ENCODE results near the gene EP400. TPM values are rescaled to one million over a fixed set of nuclear protein-coding genes. Genes with fewer than 3 reads are reported as not detected.
A peak's percentile ranks its signal among the peaks of the same experiment; 100 is the strongest.

Gene EP400
- total and polyA plus RNA-seq, 2 of the 8 experiments (the other 6 are each of a cell fraction or from before 2014, with no cell fraction given) = 13.1 to 69.7 TPM

- peak overlapping the region; percentile 91 for H4K5ac ChIP-seq (ENCODE audit: insufficient read length, low read depth, low read length)
- H2BK12ac ChIP-seq (ENCODE audit: low read depth, low read length) = peak overlapping the region; percentile 99
- H3K27ac ChIP-seq (ENCODE audit: low read depth, low read length) = peak overlapping the region; percentile 88
- peaks cover 6% of the 10 kb centered on the region; the same call in 1 of the 2 replicates for H3K79me1 ChIP-seq (ENCODE audit: low read depth, low read length)
- DNase-seq (ENCODE audit: low read depth in 1 of 2, low spot score in 2 of 2) (peak; percentile 46 to 55), FAIRE-seq (peak; percentile 75)
- H3K56ac ChIP-seq (replicated peaks; ENCODE audit: insufficient read length, low read depth, low read length) = peak overlapping the region; percentile 52
- H2AFZ ChIP-seq (ENCODE audit: low read length) = no peak overlapping the region
- H2BK120ac ChIP-seq (replicated peaks; ENCODE audit: low read depth, low read length) = peak overlapping the region; percentile 91
- no peak overlapping the region; the same call in 1 of the 2 replicates for H2BK15ac ChIP-seq (ENCODE audit: low read length)
- H3K23ac ChIP-seq (ENCODE audit: insufficient read length) = no peak overlapping the region
- peak overlapping the region; percentile 99 for H2BK5ac ChIP-seq (ENCODE audit: low read depth, low read length)
- peak overlapping the region in 3 of 4 experiments; percentile 16 to 32 (median 31); a peak in 3 of 7 replicates for H3K9ac ChIP-seq (replicated peaks in 1 of 4; ENCODE audit: extremely low read depth in 1 of 4, low read depth in 3 of 4, low read length in 3 of 4)
- 28% methylated on average over 24 of the region's 24 CpGs; no CpG with 5 or more reads in 1 of the 2 experiments for WGBS, 2 experiments (ENCODE audit: extremely low coverage in 1 of 2, insufficient coverage in 1 of 2, insufficient read length in 1 of 2, insufficient replicate concordance in 2 of 2, low coverage in 1 of 2, low lambda C conversion rate in 2 of 2, missing lambda C conversion rate in 1 of 2)
- H3K9me3 ChIP-seq (ENCODE audit: insufficient read depth in 2 of 2, low read depth in 1 of 2, low read length in 1 of 2) = no peaks in the 10 kb centered on the region
- ChIA-PET POLR2A (ENCODE audit: partially characterized antibody) (interaction anchor here (0.6 to 1.7 kb wide), 9 partner anchors 8 to 65 kb away, joined by 3 to 7 read pairs (median 3); partner anchors contain the start of gene PUS1), CTCF (ENCODE audit: partially characterized antibody) (interaction anchor here (0.9 to 4.2 kb wide), 7 partner anchors 12 to 60 kb away, joined by 3 to 17 read pairs (median 3); no protein-coding TSS in a partner anchor)
- peak overlapping the region in 3 of 4 experiments; percentile 0 to 26 (median 0); a peak in 3 of 8 replicates for H3K4me3 ChIP-seq (ENCODE audit: extremely low read depth in 1 of 4, insufficient read depth in 2 of 4, low read depth in 3 of 4, low read length in 4 of 4)
- H3K36me3 ChIP-seq (ENCODE audit: control insufficient read depth in 2 of 4, insufficient read depth in 4 of 4, low read length in 3 of 4) = peaks cover 10 to 54% (median 39%) of the 10 kb centered on the region in 4 experiments
- peak overlapping the region; percentile 95 for H4K91ac ChIP-seq (replicated peaks; ENCODE audit: insufficient read length, low read length)
- H3K4ac ChIP-seq (replicated peaks; ENCODE audit: insufficient read length, low read depth, low read length) = peak overlapping the region; percentile 97
- H3K27me3 ChIP-seq (replicated peaks in 1 of 4; ENCODE audit: control insufficient read depth in 3 of 4, extremely low read depth in 1 of 4, insufficient read depth in 3 of 4, low read length in 3 of 4) = no peaks in the 10 kb centered on the region
- peak overlapping the region; percentile 100 for H3K18ac ChIP-seq (ENCODE audit: extremely low read depth, low read length)
- H3K4me2 ChIP-seq (ENCODE audit: insufficient read depth in 1 of 2, low read depth in 2 of 2, low read length in 2 of 2) = peak overlapping the region; percentile 36 to 42
- H3K23me2 ChIP-seq (ENCODE audit: low read depth, low read length) = no peaks in the 10 kb centered on the region
- H2AK5ac ChIP-seq (ENCODE audit: low read depth, low read length) = peak overlapping the region; percentile 100
- peaks cover 0 to 16% of the 10 kb centered on the region in 2 experiments; a peak in 2 of 4 replicates for H3K79me2 ChIP-seq (ENCODE audit: control insufficient read depth in 1 of 2, insufficient read depth in 2 of 2, low read length in 2 of 2)
- H3K4me1 ChIP-seq (replicated peaks in 1 of 4; ENCODE audit: control insufficient read depth in 3 of 4, insufficient read depth in 4 of 4, low read length in 3 of 4) = peaks cover 20 to 31% (median 24%) of the 10 kb centered on the region in 4 experiments
- H3K14ac ChIP-seq (ENCODE audit: insufficient read length) = no peak overlapping the region
- H4K20me1 ChIP-seq (replicated peaks in 1 of 2; ENCODE audit: control insufficient read depth in 1 of 2, insufficient read depth in 2 of 2, low read length in 2 of 2) = no peaks in the 10 kb centered on the region
- peak overlapping the region; percentile 93 for H4K8ac ChIP-seq (ENCODE audit: extremely low read depth, insufficient read depth, low read length)
- peak overlapping the region; percentile 97 for H2BK20ac ChIP-seq (ENCODE audit: low read length)
- TF ChIP-seq SIX5 (IDR thresholded peaks at IDR 0.05; ENCODE audit: low read depth, low read length) (no peak), CHD2 (IDR thresholded peaks at IDR 0.05; ENCODE audit: low read length) (no peak), NANOG (IDR thresholded peaks at IDR 0.05; ENCODE audit: insufficient read depth, low read depth, low read length, poor library complexity, severe bottlenecking) (peak; percentile 40), HDAC2 (IDR thresholded peaks at IDR 0.05; ENCODE audit: borderline replicate concordance in 1 of 2, low read depth in 2 of 2, low read length in 2 of 2) (peak; percentile 32 to 78; a peak in 2 of 4 replicates), JUND (IDR thresholded peaks at IDR 0.05; ENCODE audit: low read length) (peak; percentile 67; the same call in 1 of the 2 replicates), BCL11A (IDR thresholded peaks at IDR 0.05; ENCODE audit: low read depth in 2 of 2, low read length in 2 of 2) (peak in 1 of 2 experiments; percentile 46), EP300 (IDR thresholded peaks at IDR 0.05; ENCODE audit: borderline replicate concordance in 1 of 2, low read depth in 2 of 2, low read length in 2 of 2) (peak in 1 of 2 experiments; percentile 79; a peak in 1 of 3 replicates), TAF1 (IDR thresholded peaks at IDR 0.05; ENCODE audit: low read depth, low read length) (no peak), ASH2L (IDR thresholded peaks at IDR 0.05; ENCODE audit: low read length) (peak; percentile 54), TCF12 (IDR thresholded peaks at IDR 0.05; ENCODE audit: low read depth, low read length) (peak; percentile 99)
These were observed 40.6 kb downstream of the EP400 start for GRCh38 chr12:131990066-131990979.

Measured in H1 (cell line).